CD14-positive monocyte (primary cell): Measurements from ENCODE around the gene NDRG4. TPM values are rescaled to one million over a fixed set of nuclear protein-coding genes. Genes with fewer than 3 reads are reported as not detected.

Source experiments
- DNase-seq, 3 donors: peaks; one replicate each; pipeline ENCODE4 v3.0.0-alpha.2; 2011 to 2022
- H2AFZ ChIP-seq: 2 replicates; pipeline ENCODE4 v1.6.0; 2012; ENCODE audit warnings: mild to moderate bottlenecking, low read depth, low read length, inconsistent platforms; ENCODE audit not compliant: insufficient read depth, poor library complexity, severe bottlenecking
- H3K27ac ChIP-seq, 2 donors: 1 replicate in 1 of 2; 2 replicates in 1 of 2; pipeline ENCODE4 v1.5.1; 2012 to 2013; ENCODE audit warnings: low read length in 2 of 2, control low read depth in 1 of 2, inconsistent platforms in 1 of 2, low read depth in 1 of 2, mild to moderate bottlenecking in 1 of 2
- H3K27me3 ChIP-seq, 2 donors: one replicate each; pipeline versions ENCODE4 v1.6.0 to v1.6.1; 2011 to 2013; ENCODE audit warnings: low read length in 2 of 2; ENCODE audit not compliant: control insufficient read depth in 2 of 2, insufficient read depth in 2 of 2
- H3K36me3 ChIP-seq, 2 donors: replicated peaks in 1 of 2; 1 replicate in 1 of 2; 2 replicates in 1 of 2; pipeline versions ENCODE4 v1.5.1 to v1.6.1; 2012 to 2013; ENCODE audit warnings: low read length in 2 of 2, control low read depth in 1 of 2, inconsistent platforms in 1 of 2, mild to moderate bottlenecking in 1 of 2; ENCODE audit not compliant: insufficient read depth in 2 of 2, control insufficient read depth in 1 of 2
- H3K4me1 ChIP-seq, 2 donors: 1 replicate in 1 of 2; 2 replicates in 1 of 2; pipeline versions ENCODE4 v1.5.1 to v1.6.1; 2012 to 2013; ENCODE audit warnings: low read length in 2 of 2, control low read depth in 1 of 2, inconsistent platforms in 1 of 2, mild to moderate bottlenecking in 1 of 2, moderate library complexity in 1 of 2; ENCODE audit not compliant: insufficient read depth in 2 of 2, control insufficient read depth in 1 of 2
- H3K4me2 ChIP-seq: replicated peaks from 2 replicates; pipeline ENCODE3; 2012; ENCODE audit warnings: low read length, moderate library complexity, mild to moderate bottlenecking; ENCODE audit not compliant: poor library complexity, severe bottlenecking; ENCODE audit errors: extremely low read depth
- H3K4me3 ChIP-seq, 3 experiments: fragments of 200-600 bp in 1 of 3; sonication (generic) in 1 of 3; replicated peaks in 1 of 3; 1 replicate in 2 of 3; 2 replicates in 1 of 3; pipeline ENCODE4 v1.5.1; 2011 to 2013; ENCODE audit warnings: low read length in 3 of 3, mild to moderate bottlenecking in 3 of 3, control low read depth in 2 of 3, low read depth in 2 of 3, inconsistent platforms in 1 of 3, moderate library complexity in 1 of 3
- H3K79me2 ChIP-seq: 2 replicates; pipeline ENCODE4 v1.6.0; 2012; ENCODE audit warnings: mild to moderate bottlenecking, control low read depth, inconsistent platforms, low read length, moderate library complexity; ENCODE audit not compliant: insufficient read depth
- H3K9ac ChIP-seq: 2 replicates; pipeline ENCODE4 v1.6.0; 2017; ENCODE audit warnings: low read length, mild to moderate bottlenecking; ENCODE audit not compliant: insufficient read depth, poor library complexity, severe bottlenecking
- H3K9me3 ChIP-seq, 2 donors: replicated peaks in 1 of 2; 1 replicate in 1 of 2; 2 replicates in 1 of 2; pipeline versions ENCODE4 v1.5.1 to v1.6.1; 2012 to 2013; ENCODE audit warnings: low read length in 2 of 2, control low read depth in 1 of 2; ENCODE audit not compliant: control insufficient read depth in 1 of 2, insufficient read depth in 1 of 2
- H4K20me1 ChIP-seq: 2 replicates; pipeline ENCODE4 v1.6.0; 2012; ENCODE audit warnings: mild to moderate bottlenecking, low read length, control low read depth, moderate library complexity; ENCODE audit not compliant: insufficient read depth
- H3K27ac Mint-ChIP-seq, 7 donors: one replicate each; pipeline ENCODE4 v1.8.0; 2020; ENCODE audit warnings: mild to moderate bottlenecking in 7 of 7, mixed read lengths in 7 of 7, moderate library complexity in 6 of 7, inconsistent platforms in 2 of 7
- H3K27me3 Mint-ChIP-seq, 3 donors: one replicate each; pipeline ENCODE4 v1.8.0; 2021 to 2022; ENCODE audit warnings: low read depth in 3 of 3, mild to moderate bottlenecking in 3 of 3, mixed read lengths in 3 of 3, moderate library complexity in 3 of 3, inconsistent platforms in 1 of 3
- H3K36me3 Mint-ChIP-seq, 2 donors: one replicate each; pipeline ENCODE4 v1.8.0; 2020; ENCODE audit warnings: mixed read lengths in 2 of 2, inconsistent platforms in 1 of 2, mild to moderate bottlenecking in 1 of 2
- H3K4me1 Mint-ChIP-seq: one replicate; pipeline ENCODE4 v1.8.0; 2020; ENCODE audit warnings: mild to moderate bottlenecking, mixed read lengths
- H3K4me3 Mint-ChIP-seq, 2 donors: one replicate each; pipeline ENCODE4 v1.8.0; 2020; ENCODE audit warnings: mild to moderate bottlenecking in 2 of 2, mixed read lengths in 2 of 2, moderate library complexity in 1 of 2
- H3K9me3 Mint-ChIP-seq, 7 donors: one replicate each; pipeline ENCODE4 v1.8.0; 2020 to 2022; ENCODE audit warnings: mixed read lengths in 7 of 7, mild to moderate bottlenecking in 6 of 7, moderate library complexity in 6 of 7, inconsistent platforms in 2 of 7
- CTCF ChIP-seq: fragments of 200-600 bp; IDR thresholded peaks from one replicate; pipeline ENCODE4 v1.8.0; 2022; ENCODE audit warnings: antibody characterized with exemption, mild to moderate bottlenecking
- WGBS: methylation state at CpG from one replicate; pipeline ENCODE4 v1.1.5; 2013; ENCODE audit warnings: missing lambda C conversion rate; ENCODE audit not compliant: insufficient coverage; 5-methylcytosine and 5-hydroxymethylcytosine counted together
- intact Hi-C, 2 donors: fragments of 100-400 bp; cut with micrococcal nuclease; formaldehyde crosslinking; loops; one replicate each; pipeline versions ENCODE4 v1.15.0 to v1.15.1; 2023
- polyA plus RNA-seq, 3 donors: library from polyadenylated mRNA; depleted of rRNA in 1 of 3; unstranded in 2 of 3; stranded (reverse) in 1 of 3; fragments of 300-500 nt in 2 of 3; fragments of >200 nt in 1 of 3; fragmentation: Illumina TruSeq in 2 of 3; gene quantifications; 1 replicate in 2 of 3; 2 replicates in 1 of 3; pipeline ENCODE4 v1.2.3, GENCODE V29; 2012 to 2021
- small RNA-seq: library from RNA; depleted of rRNA; stranded (forward); fragments of <200 nt; gene quantifications from one replicate; pipeline ENCODE3, GENCODE V24; 2012; ENCODE audit warnings: low read depth; ENCODE audit not compliant: insufficient read length

NDRG4 gene
- polyA plus RNA-seq, 3 donors, result not detected

- Mint-ChIP-seq H3K36me3 (peaks cover 68 to 89% of the 10 kb centered on the region in 2 donors), H3K4me1 (no peaks in the 10 kb centered on the region), H3K4me3 (no peak overlapping the region), H3K27ac (no peak overlapping the region), H3K9me3 (no peaks in the 10 kb centered on the region), H3K27me3 (no peaks in the 10 kb centered on the region)
- no peak for DNase-seq
- 100% methylated on average over 1 of the region's 2 CpGs for WGBS
- Histone ChIP-seq H3K9me3 (no peaks in the 10 kb centered on the region), H3K9ac (no peak overlapping the region), H3K4me2 (no peak overlapping the region), H4K20me1 (peaks cover 60% of the 10 kb centered on the region), H3K27me3 (no peaks in the 10 kb centered on the region), H3K4me1 (no peaks in the 10 kb centered on the region), H2AFZ (no peak overlapping the region), H3K36me3 (peaks cover 92 to 100% of the 10 kb centered on the region in 2 donors), H3K27ac (no peak overlapping the region), H3K4me3 (no peak overlapping the region), H3K79me2 (peaks cover 11% of the 10 kb centered on the region)
- intact Hi-C loops, result no loop called here
- TF ChIP-seq CTCF, result no peak
These were observed 56.7 kb downstream of the NDRG4 start for GRCh38 chr16:58556678-58557077.

Small RNA genes lying within 50 kb of the gene (small RNA-seq; reads per million reads assigned to genes)
- not detected for gene RNU6-103P
- gene SNORA46, result 451 reads per million, percentile 98 among the genes with 10 or more reads in this experiment
- not detected for gene SNORA50A

Other genes with a start within 250 kb of the NDRG4 start
- gene PRSS54, start 205.1 kb upstream of the NDRG4 start, polyA plus RNA-seq, result not detected
- gene GINS3, start 107.7 kb upstream of the NDRG4 start, polyA plus RNA-seq, result 1 to 10 TPM in 2 of 3 donors, under 1 TPM in 1; 0.79 to 1.8 (median 1.4) TPM
- 10 to 100 TPM in 1 of 3 donors, 1 to 10 TPM in 2; 2.5 to 13.7 (median 3.4) TPM for gene SETD6, start 15.4 kb downstream of the NDRG4 start, polyA plus RNA-seq
- 100 to 1,000 TPM in 1 of 3 donors, 10 to 100 TPM in 2; 50.8 to 182 (median 60.8) TPM for gene CNOT1, start 129.7 kb downstream of the NDRG4 start, polyA plus RNA-seq
- 10 to 100 TPM in 1 of 3 donors, 1 to 10 TPM in 2; 5.1 to 23.4 (median 7.4) TPM for gene SLC38A7, start 184.6 kb downstream of the NDRG4 start, polyA plus RNA-seq
- gene GOT2, start 234.2 kb downstream of the NDRG4 start, polyA plus RNA-seq, result 10 to 100 TPM; 14.9 to 35.8 (median 30.1) TPM